GM23248 (cell line): Measurements from ENCODE around the gene KIRREL1.

Source experiments
- EZH2 ChIP-seq: fragments of 200-600 bp; sonication (generic); IDR thresholded peaks from 2 replicates; pipeline ENCODE4 v1.6.1; 2018; ENCODE audit warnings: antibody characterized with exemption, mild to moderate bottlenecking; ENCODE audit not compliant: insufficient read depth, poor library complexity, severe bottlenecking
- EZH2phosphoT487 ChIP-seq: fragments of 200-600 bp; sonication (generic); IDR thresholded peaks from 2 replicates; pipeline ENCODE4 v1.6.1; 2018; ENCODE audit warnings: antibody characterized with exemption, moderate library complexity, mild to moderate bottlenecking, low read depth; ENCODE audit not compliant: insufficient read depth

GRCh38 chr1:158067662-158068061, 74.2 kb downstream of the KIRREL1 start:
- TF ChIP-seq EZH2, result no peak
- no peak for TF ChIP-seq EZH2phosphoT487
